Mesangial cell (primary cell): ENCODE measurements around the gene HIGD2A. TPM values are rescaled to one million over a fixed set of nuclear protein-coding genes. Genes with fewer than 3 reads are reported as not detected.

Experiments used
- total RNA-seq: library from RNA; depleted of rRNA; stranded (reverse); fragments of >200 nt; gene quantifications from 2 replicates; pipeline ENCODE4 v1.2.3, GENCODE V29; 2015

HIGD2A gene
- total RNA-seq: 131 and 202 TPM in 2 replicates

GRCh38 chr5:176388444-176389134 is at the start of gene HIGD2A, which contains the start of gene NOP16:
Gene HIGD2A, plus strand, starts transcription at chr5:176388751. Its CDS starts 69 bp downstream, at chr5:176388820.
Gene NOP16, minus strand, starts transcription at chr5:176388598. Its CDS starts 59 bp downstream, at chr5:176388539.

GRCh38 chr5:176361437-176362232 is 26.9 kb upstream of the HIGD2A start, which contains the start of gene KIAA1191:
Gene KIAA1191, minus strand, starts transcription at chr5:176361764. Its CDS starts 2,256 bp downstream, at chr5:176359508.

GRCh38 chr5:176365351-176366231 is 23.0 kb upstream of the HIGD2A start, which contains the start of gene ARL10:
Gene ARL10, plus strand, starts transcription at chr5:176365487. Its CDS starts 77 bp downstream, at chr5:176365564.

GRCh38 chr5:176415952-176416924 is 27.7 kb downstream of the HIGD2A start, which contains the start of gene CLTB:
Gene CLTB, minus strand, starts transcription at chr5:176416539. Its CDS starts 176 bp downstream, at chr5:176416363.

Other genes with a start within 250 kb of the HIGD2A start
- 9.1 and 11.9 TPM in 2 replicates for gene SIMC1, start 150.3 kb upstream of the HIGD2A start, total RNA-seq
- 102 and 117 TPM in 2 replicates for gene KIAA1191, start 27.0 kb upstream of the HIGD2A start, total RNA-seq
- 7.5 and 15.3 TPM in 2 replicates for gene ARL10, start 23.3 kb upstream of the HIGD2A start, total RNA-seq
- 10.4 and 25.9 TPM in 2 replicates for gene NOP16, start 153 bp upstream of the HIGD2A start, total RNA-seq
- gene CLTB, start 27.8 kb downstream of the HIGD2A start, total RNA-seq: 85.2 and 90.8 TPM in 2 replicates
- 27.4 and 30.0 TPM in 2 replicates for gene FAF2, start 59.6 kb downstream of the HIGD2A start, total RNA-seq
- gene RNF44, start 148.7 kb downstream of the HIGD2A start, total RNA-seq: 12.4 and 31.3 TPM in 2 replicates
- not detected in 2 replicates for gene CDHR2, start 160.6 kb downstream of the HIGD2A start, total RNA-seq
- gene GPRIN1, start 221.4 kb downstream of the HIGD2A start, total RNA-seq: 7.6 and 37.2 TPM in 2 replicates
- gene SNCB, start 241.8 kb downstream of the HIGD2A start, total RNA-seq: not detected in 2 replicates
- not detected in 2 replicates for gene EIF4E1B, start 241.9 kb downstream of the HIGD2A start, total RNA-seq